Measurements from ENCODE around the gene HAO2.

DNA sequence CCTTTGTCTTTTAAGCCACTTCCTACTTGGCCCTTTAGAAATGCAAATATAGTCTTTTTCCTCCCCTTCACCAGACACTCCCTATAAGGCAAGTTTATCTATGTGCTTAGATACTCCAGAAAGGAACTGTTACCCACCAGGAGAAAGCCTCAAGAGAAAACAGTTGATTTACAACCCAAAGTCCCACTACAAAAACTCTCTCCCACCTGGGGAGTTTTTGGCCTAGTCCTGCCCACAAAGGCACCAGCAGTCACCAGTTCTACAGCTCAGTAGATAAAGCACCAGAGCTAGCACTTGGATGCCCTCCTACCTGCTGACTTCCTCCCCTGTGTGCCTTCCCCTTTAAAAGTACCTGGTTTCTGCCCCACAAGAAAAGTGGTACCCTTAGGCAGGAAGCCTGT, 27.7 kb upstream of the HAO2 start:
- TF ChIP-seq, protein P1, sequence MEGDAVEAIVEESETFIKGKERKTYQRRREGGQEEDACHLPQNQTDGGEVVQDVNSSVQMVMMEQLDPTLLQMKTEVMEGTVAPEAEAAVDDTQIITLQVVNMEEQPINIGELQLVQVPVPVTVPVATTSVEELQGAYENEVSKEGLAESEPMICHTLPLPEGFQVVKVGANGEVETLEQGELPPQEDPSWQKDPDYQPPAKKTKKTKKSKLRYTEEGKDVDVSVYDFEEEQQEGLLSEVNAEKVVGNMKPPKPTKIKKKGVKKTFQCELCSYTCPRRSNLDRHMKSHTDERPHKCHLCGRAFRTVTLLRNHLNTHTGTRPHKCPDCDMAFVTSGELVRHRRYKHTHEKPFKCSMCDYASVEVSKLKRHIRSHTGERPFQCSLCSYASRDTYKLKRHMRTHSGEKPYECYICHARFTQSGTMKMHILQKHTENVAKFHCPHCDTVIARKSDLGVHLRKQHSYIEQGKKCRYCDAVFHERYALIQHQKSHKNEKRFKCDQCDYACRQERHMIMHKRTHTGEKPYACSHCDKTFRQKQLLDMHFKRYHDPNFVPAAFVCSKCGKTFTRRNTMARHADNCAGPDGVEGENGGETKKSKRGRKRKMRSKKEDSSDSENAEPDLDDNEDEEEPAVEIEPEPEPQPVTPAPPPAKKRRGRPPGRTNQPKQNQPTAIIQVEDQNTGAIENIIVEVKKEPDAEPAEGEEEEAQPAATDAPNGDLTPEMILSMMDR (IDR thresholded peaks at IDR 0.05) = no peak
- no peak for TF ChIP-seq ZFX (IDR thresholded peaks at IDR 0.05; ENCODE audit: borderline replicate concordance)

Data from 22Rv1 (cell line).